22Rv1 (cell line): ENCODE data around the gene KRTAP10-1.

ENCODE experiments used
- ZFX ChIP-seq: fragments of 450-650 bp; IDR thresholded peaks from 2 replicates; pipeline ENCODE4 v1.6.1; 2017; ENCODE audit warnings: antibody characterized with exemption, borderline replicate concordance
- TF ChIP-seq, protein P1 (sequence below): fragments of 450-650 bp; IDR thresholded peaks from 2 replicates; pipeline ENCODE4 v1.5.1; 2017; ENCODE audit warnings: mild to moderate bottlenecking

GRCh38 chr21:44548922-44549321 is 8.9 kb upstream of the KRTAP10-1 start:
- no peak for TF ChIP-seq ZFX
- TF ChIP-seq, protein P1, sequence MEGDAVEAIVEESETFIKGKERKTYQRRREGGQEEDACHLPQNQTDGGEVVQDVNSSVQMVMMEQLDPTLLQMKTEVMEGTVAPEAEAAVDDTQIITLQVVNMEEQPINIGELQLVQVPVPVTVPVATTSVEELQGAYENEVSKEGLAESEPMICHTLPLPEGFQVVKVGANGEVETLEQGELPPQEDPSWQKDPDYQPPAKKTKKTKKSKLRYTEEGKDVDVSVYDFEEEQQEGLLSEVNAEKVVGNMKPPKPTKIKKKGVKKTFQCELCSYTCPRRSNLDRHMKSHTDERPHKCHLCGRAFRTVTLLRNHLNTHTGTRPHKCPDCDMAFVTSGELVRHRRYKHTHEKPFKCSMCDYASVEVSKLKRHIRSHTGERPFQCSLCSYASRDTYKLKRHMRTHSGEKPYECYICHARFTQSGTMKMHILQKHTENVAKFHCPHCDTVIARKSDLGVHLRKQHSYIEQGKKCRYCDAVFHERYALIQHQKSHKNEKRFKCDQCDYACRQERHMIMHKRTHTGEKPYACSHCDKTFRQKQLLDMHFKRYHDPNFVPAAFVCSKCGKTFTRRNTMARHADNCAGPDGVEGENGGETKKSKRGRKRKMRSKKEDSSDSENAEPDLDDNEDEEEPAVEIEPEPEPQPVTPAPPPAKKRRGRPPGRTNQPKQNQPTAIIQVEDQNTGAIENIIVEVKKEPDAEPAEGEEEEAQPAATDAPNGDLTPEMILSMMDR: no peak
